Heart right ventricle (tissue), 16 donors: ENCODE measurements around the gene OTULINL. TPM values are rescaled to one million over a fixed set of nuclear protein-coding genes. Genes with fewer than 3 reads are reported as not detected.

Experiments used
- ATAC-seq, 8 donors: fragments of 200-7000 bp; cut with Tn5 transposase; one replicate each; pipeline ENCODE4 v1.9.1; 2020; ENCODE audit warnings: mild to moderate bottlenecking in 8 of 8, moderate library complexity in 8 of 8, moderate number of reproducible peaks in 1 of 8
- DNase-seq, 2 donors: peaks; one replicate each; pipeline ENCODE4 v3.0.0-alpha.2; 2020
- H3K27ac ChIP-seq, 10 donors: fragments of 200-600 bp; sonication (generic) in 2 of 10; one replicate each; pipeline versions ENCODE4 v1.5.0 to v1.8.0; 2020 to 2022; ENCODE audit warnings: mild to moderate bottlenecking in 3 of 10
- H3K27me3 ChIP-seq, 7 donors: fragments of 200-600 bp; one replicate each; pipeline ENCODE4 v1.8.0; 2021 to 2022; ENCODE audit warnings: mild to moderate bottlenecking in 2 of 7
- H3K36me3 ChIP-seq, 9 donors: fragments of 200-600 bp; sonication (generic) in 1 of 9; one replicate each; pipeline versions ENCODE4 v1.5.0 to v1.8.0; 2020 to 2022; ENCODE audit warnings: mild to moderate bottlenecking in 2 of 9
- H3K4me1 ChIP-seq, 9 donors: fragments of 200-600 bp; sonication (generic) in 1 of 9; one replicate each; pipeline versions ENCODE4 v1.5.0 to v1.8.0; 2020 to 2022; ENCODE audit warnings: mild to moderate bottlenecking in 4 of 9
- H3K4me3 ChIP-seq, 10 donors: fragments of 200-600 bp; sonication (generic) in 2 of 10; one replicate each; pipeline versions ENCODE4 v1.5.0 to v1.8.0; 2020 to 2022; ENCODE audit warnings: mild to moderate bottlenecking in 7 of 10, moderate library complexity in 2 of 10
- H3K9me3 ChIP-seq, 11 donors: fragments of 200-600 bp in 10 of 11; sonication (generic) in 2 of 11; one replicate each; pipeline versions ENCODE4 v1.5.0 to v1.8.0; 2013 to 2022; ENCODE audit warnings: mild to moderate bottlenecking in 2 of 11, control low read depth in 1 of 11, moderate library complexity in 1 of 11
- CTCF ChIP-seq, 9 donors: fragments of 200-600 bp; sonication (generic) in 2 of 9; IDR thresholded peaks; one replicate each; pipeline versions ENCODE4 v1.5.0 to v1.8.0; 2021 to 2022; ENCODE audit warnings: antibody characterized with exemption in 9 of 9, mild to moderate bottlenecking in 5 of 9, moderate library complexity in 1 of 9
- WGBS, 2 donors: extraction: QIAGEN DNeasy Blood & Tissue Kit; methylation state at CpG; one replicate each; pipeline ENCODE4 v1.1.7; 2013; ENCODE audit warnings: inconsistent platforms in 1 of 2; 5-methylcytosine and 5-hydroxymethylcytosine counted together
- intact Hi-C, 10 donors: fragments of 100-400 bp; cut with DNase I; formaldehyde crosslinking; loops; one replicate each; pipeline versions ENCODE4 v1.11.1 to v1.14.2; 2022
- polyA plus RNA-seq, 2 donors: library from polyadenylated mRNA; stranded (reverse); fragments of 200-250 nt; gene quantifications; one replicate each; pipeline ENCODE4 v1.2.3, GENCODE V29; 2013
- total RNA-seq, 10 donors: library from RNA; stranded (reverse); fragmentation: NEBNext Ultra II Directional in 3 of 10; extraction: Animal tissue kit (Norgen Biotek cat#: 25700) in 3 of 10; gene quantifications; one replicate each; pipeline versions ENCODE4 v1.2.1 to v1.2.4, GENCODE V29; 2021 to 2023
- donor health status: Arrhythmogenic right ventricular cardiomyopathy.
- donor health status: ischemic (EF 13 %, LVEDD 7.1; RV severe dilation, severe dysfunction).
- donor health status: healthy with polysubstance abuse.
- donor health status: DM: no; HTN: yes; CAD: no.
- donor health status: DM: no; HTN: no; CAD: no.
- donor health status: ischemic (EF 25% LVEDD 6.9; RV normal size, moderate dysfunction).
- donor health status: ischemic (EF 25% LVEDD 5.7; RV mildly dilated, moderate dysfunction).
- donor health status: healthy.
- donor health status: DM: yes; HTN: yes; CAD: no.
- donor health status: Ischemic cardiomyopathy.
- donor health status: ischemic (EF 35%, LVEDD 5.7; RV mildly dilated, moderate dysfunction).
- donor health status: nonischemic (EF 11% LVEDD 7.7; RV severe dilation, severe dysfunction).
- donor health status: DM: yes; HTN: yes; CAD: no.
- donor health status: PGD.
- donor health status: ischemic (EF 29% LVEDD 5.4; RV normal size, mild dysfunction).
- donor health status: nonischemic (EF 23%, LVEDD 6.1; RV moderate dilation, normal function).

The OTULINL gene
- total and polyA plus RNA-seq, 12 donors = 0.29 to 9.5 (median 1.3) TPM

- 78 to 79% methylated on average over 10 of the region's 10 CpGs for WGBS, 2 donors
- DNase-seq (no peak), ATAC-seq (no peak)
- Histone ChIP-seq H3K4me1 (peaks cover 0 to 92% (median 0%) of the 10 kb centered on the region in 9 donors), H3K36me3 (no peaks in the 10 kb centered on the region), H3K4me3 (no peak overlapping the region), H3K27me3 (no peaks in the 10 kb centered on the region), H3K9me3 (no peaks in the 10 kb centered on the region), H3K27ac (peak overlapping the region in 1 of 10 donors; percentile 35)
- intact Hi-C loops = loop anchor here in 1 of 10 donors (10.0 kb wide), 1 partner anchor 184 kb away; no protein-coding TSS in a partner anchor
- no peak for TF ChIP-seq CTCF (IDR thresholded peaks at IDR 0.05)
Measured at GRCh38 chr5:14588758-14589543, 7.4 kb downstream of the OTULINL start.

GRCh38 chr5:14590949-14591348 is 9.4 kb downstream of the OTULINL start:
- intact Hi-C loops = no loop called here
- Histone ChIP-seq H3K4me1 (peaks cover 0 to 95% (median 0%) of the 10 kb centered on the region in 9 donors), H3K9me3 (no peaks in the 10 kb centered on the region), H3K36me3 (no peaks in the 10 kb centered on the region), H3K27ac (no peak overlapping the region), H3K27me3 (no peaks in the 10 kb centered on the region), H3K4me3 (no peak overlapping the region)
- DNase-seq = no peak
- no peak for TF ChIP-seq CTCF (IDR thresholded peaks at IDR 0.05)
- ATAC-seq = no peak
- WGBS, 2 donors = 87 to 88% methylated on average over 2 of the region's 2 CpGs

GRCh38 chr5:14591548-14591947 is 10.0 kb downstream of the OTULINL start:
- Histone ChIP-seq H3K27me3 (no peaks in the 10 kb centered on the region), H3K27ac (no peak overlapping the region), H3K36me3 (no peaks in the 10 kb centered on the region), H3K4me3 (no peak overlapping the region), H3K9me3 (no peaks in the 10 kb centered on the region), H3K4me1 (peaks cover 0 to 95% (median 0%) of the 10 kb centered on the region in 9 donors)
- intact Hi-C loops = no loop called here
- DNase-seq (no peak), ATAC-seq (no peak)
- WGBS, 2 donors = 84 to 85% methylated on average over 2 of the region's 2 CpGs
- no peak for TF ChIP-seq CTCF (IDR thresholded peaks at IDR 0.05)

- WGBS, 2 donors = 74 to 79% methylated on average over 4 of the region's 4 CpGs
- intact Hi-C loops = no loop called here
- Histone ChIP-seq H3K36me3 (no peaks in the 10 kb centered on the region), H3K4me1 (peaks cover 0 to 93% (median 0%) of the 10 kb centered on the region in 9 donors), H3K27ac (peak overlapping the region in 1 of 10 donors; percentile 80), H3K4me3 (no peak overlapping the region), H3K27me3 (no peaks in the 10 kb centered on the region), H3K9me3 (no peaks in the 10 kb centered on the region)
- TF ChIP-seq CTCF (IDR thresholded peaks at IDR 0.05) = no peak
- no peak for ATAC-seq
- DNase-seq = no peak
Measured at GRCh38 chr5:14593326-14594021, 11.9 kb downstream of the OTULINL start.
